Activated CD4-positive, alpha-beta T cell treated with anti-CD3 and anti-CD28 coated beads, Interleukin-2, Interleukin-6, amounts not matched to agents 100 ng/mL and 50 ng/mL, durations not matched to agents 16 hours and 8 hours (primary cell): ENCODE measurements around the gene CACNG3.
"Not testable (repeated sequence)": the region's sequence is repeated elsewhere in the genome, so short reads cannot be mapped to it uniquely, and the experiment has no call there.

Source experiments
- DNase-seq: peaks from one replicate; pipeline ENCODE4 v3.0.0-alpha.2; 2020

CACNG3 gene

DNA sequence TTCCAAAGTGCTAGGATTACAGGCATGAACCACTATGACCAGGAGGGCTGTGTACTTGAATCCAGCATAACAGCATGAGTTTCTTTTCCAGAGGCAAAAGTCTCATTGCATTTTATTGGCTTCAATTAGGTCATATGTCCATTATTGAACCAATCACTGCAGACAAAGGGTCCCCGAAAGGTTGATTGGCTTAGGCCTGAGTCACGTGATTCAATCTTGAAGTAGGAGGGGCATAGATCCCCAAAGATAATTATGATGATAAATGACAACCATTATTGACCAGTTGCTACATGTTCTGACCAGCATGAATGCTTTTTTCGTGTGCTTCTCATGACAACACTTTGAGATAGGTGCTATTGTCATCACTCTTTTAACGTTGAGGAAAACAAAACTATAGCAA is 25.3 kb downstream of the CACNG3 start:
- DNase-seq = no peak

GRCh38 chr16:24282141-24282540 is 26.0 kb downstream of the CACNG3 start:
- DNase-seq = no peak

DNA sequence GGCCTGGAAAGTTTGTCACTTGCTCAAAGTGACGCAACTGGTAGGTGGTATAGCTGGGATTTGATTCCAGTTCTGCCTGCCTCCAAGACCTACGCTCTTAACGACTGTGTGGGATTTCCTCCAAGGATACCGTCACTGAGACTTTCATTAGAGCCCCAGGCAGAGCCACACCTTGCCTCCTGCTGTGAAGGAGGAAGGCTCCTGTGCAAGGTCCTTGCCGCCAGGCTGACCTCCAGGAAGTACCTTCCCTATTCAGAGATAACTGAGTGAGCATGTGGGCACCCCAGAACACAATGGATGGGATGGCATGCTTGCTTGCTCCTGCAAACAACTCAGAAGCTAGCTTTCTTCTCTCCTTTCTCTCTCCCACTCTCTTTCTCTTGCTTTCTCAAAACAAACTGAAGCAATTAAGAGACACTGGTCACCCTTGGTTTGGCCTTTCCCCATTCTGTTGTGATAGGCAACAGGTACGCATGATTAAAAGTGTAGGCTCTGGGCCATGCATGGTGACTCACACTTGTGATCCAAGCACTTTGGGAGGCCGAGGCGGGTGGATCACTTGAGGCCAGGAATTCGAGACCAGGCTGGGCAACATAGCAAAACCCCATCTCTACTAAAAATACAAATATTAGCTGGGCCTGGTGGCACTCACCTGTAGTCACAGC is 30.7 kb downstream of the CACNG3 start:
- no peak for DNase-seq

- DNase-seq = no peak
These were observed 32.4 kb downstream of the CACNG3 start for GRCh38 chr16:24288516-24288915.

DNA sequence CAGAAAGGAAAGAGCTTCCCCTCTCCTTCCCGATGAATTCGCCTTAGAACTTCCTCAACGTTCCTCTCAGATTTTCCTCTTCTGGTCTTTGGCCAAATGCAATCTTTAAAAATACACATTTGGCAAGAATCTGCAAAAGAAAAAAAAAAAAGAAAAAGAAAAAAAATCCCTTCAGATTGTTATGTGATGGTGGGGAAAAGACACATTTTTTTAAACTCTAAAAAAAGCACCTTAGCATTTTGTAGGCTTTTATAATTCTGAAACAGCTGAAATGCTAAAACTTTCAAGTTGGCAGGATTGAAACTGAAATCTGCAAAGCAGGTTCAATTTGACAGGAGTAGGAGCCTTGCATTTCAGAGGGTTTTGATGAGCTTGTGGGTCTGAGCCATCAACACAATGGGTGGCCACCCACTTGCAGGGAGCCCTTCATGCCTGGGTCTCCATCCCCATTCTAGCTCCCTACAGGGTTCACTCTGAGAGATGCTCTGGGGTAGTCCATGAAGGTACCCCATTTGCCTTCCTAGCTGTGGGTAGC is 33.1 kb downstream of the CACNG3 start:
- no peak for DNase-seq

DNA sequence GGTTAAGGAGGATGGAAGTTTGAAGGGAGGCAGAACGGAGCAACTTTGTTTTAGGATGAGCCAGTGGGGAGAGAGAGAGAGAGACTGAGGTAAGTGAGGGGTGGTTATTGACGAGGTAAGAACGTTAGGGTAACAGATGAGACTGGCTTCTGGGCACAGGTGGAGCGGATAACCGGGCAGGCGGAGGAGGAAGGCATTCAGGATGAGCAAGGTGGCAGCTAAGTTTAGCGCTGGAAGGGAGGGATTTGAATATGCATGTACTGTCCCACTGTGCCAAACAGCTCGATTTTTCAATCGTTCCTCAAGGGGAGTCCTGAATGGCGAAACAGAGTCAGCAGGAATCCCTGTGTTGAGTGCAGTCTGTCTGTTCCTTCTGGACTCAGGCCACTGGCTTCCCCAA is 35.8 kb downstream of the CACNG3 start:
- no peak for DNase-seq

GRCh38 chr16:24294131-24294530 is 38.0 kb downstream of the CACNG3 start:
- DNase-seq = no peak

DNA sequence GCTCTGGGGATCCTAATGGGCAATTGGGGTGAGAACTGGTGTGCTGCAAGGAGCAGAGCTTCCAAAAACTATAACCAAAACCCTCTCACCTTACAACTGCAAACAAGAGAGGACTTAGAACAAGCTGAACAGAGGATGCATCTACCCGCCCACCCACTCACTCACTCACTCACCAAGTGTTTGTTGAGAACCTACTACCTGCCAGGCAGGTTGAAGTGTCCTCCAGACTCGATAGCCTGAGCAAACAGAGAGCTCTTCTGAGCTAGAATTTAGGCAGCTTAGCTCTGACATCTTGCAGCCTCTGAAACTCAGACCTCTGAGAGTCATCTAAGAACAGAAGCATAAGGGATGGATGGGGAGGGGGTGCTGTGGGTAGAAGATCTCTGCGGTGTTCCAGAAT is 41.2 kb downstream of the CACNG3 start:
- DNase-seq = no peak

DNA sequence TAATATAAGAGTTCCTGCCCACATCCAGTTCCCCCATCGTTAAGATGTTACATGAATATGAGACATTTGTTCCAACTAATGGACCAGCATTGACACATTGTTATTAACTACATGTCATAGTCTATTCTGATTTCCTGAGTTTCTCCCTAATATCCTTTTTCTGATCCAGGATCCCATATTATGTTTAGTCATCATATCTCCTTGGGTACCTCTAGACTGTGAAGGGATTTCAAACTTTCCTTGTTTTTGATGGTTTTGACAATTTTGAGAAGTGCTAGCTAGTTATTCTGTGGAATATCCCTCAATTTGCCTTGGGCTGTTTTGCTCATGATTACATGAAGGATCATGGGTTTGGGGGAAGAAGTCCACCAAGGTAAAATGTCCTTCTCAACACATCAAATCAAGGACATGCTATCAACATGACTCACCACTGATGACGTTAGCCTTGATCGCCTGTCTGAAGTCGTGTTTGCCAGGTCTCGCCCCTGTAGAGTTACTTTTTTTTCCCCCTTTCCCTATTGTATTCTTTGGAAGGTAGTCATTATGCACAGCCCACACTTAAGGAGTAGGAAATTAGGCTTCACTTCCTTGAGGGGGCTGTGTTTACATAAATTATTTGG is 42.5 kb downstream of the CACNG3 start:
- no peak for DNase-seq

DNA sequence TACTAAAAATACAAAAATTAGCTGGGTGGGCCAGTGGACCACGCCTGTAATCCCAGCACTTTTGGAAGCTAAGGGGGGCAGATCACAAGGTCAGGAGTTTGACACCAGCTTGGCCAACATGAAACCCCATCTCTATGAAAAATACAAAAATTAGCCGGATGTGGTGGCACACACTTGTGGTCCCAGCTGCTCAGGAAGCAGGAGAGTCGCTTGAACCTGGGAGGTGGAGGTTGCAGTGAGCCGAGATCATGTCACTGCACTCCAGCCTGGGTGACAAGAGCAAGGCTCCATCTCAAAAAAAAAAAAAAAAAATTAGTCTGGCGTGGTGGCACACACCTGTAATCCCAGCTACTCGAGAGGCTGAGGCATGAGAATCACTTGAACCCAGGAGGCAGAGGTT is 44.6 kb downstream of the CACNG3 start:
- not testable (repeated sequence) for DNase-seq

DNA sequence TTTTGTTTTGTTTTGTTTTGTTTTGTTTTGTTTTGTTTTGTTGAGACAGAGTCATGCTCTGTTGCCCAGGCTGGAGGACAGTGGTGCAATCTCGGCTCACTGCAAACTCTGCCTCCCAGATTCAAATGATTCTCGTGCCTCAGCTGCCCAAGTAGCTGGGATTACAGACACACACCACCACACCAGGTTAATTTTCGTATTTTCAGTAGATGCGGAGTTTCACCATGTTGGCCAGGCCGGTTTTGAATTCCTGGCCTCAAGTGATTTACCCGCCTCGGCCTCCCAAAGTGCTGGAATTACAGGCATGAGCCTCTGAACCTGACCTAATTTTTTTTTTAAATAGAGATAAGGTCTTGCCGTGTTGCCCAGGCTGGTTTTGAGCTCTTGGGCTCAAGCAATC is 46.5 kb downstream of the CACNG3 start:
- no peak for DNase-seq

- DNase-seq = no peak
These were observed 52.1 kb downstream of the CACNG3 start for GRCh38 chr16:24308200-24308599.

DNA sequence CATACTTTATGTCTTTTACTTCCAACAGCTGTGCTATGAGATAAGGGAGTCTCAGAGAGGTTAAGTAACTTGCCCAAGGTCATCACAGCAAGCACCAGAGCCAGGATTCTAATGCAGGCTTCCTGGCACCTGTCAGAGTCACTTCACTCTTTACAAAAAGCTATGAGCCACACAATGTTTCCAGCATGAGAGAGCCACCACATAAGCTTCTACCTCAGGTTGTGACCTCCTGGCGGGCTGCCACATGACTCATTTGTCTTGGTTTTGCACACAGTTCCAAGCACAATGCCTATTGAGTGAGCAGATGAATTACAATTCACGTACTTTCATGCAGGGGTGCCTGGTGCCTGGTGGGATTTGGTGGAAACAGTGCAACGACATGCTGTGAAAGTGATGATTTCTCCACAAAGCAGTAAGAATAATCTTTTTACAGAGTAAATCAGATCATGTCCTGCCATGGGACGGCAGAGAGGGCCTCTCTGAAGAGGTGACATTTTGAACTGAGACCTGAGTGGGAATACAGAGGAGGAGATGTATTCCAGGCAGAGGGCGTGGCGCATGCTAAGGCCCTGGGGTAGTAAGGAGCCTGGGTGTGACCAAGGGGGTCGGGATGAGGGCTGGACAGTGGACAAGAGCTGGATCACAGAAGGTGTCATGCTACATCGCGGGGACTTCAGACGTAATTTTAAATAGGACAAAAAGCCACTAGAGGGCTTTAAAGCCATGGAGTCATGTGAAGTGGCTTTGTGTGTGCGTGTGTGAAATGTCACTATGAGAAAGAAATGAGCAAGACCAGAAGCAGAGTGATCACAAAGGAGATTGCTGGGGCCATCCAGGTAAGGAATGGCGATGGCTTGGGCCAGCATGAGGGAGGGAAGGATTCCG is 53.4 kb downstream of the CACNG3 start:
- peak; percentile 23 for DNase-seq

DNA sequence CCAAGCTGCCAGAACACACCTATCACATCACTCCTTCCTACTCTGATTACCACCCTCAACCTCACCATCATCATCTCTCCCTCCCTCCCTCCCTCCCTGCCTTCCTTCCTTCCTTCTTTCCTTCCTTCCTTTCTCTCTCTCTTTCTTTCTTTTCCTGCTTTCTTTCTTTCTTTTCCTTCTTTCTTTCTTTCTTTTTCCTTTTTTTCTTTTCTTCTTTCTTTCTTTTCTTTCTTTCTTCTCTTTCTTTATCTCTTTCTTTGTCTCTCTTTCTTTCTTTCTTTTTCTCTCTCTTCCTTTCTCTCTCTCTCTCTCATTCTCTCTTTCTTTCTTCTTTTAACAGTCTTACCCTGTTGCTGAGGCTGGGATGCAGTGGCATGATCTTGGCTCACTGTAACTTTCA is 59.2 kb downstream of the CACNG3 start:
- no peak for DNase-seq

GRCh38 chr16:24318680-24319079 is 62.5 kb downstream of the CACNG3 start:
- no peak for DNase-seq

DNA sequence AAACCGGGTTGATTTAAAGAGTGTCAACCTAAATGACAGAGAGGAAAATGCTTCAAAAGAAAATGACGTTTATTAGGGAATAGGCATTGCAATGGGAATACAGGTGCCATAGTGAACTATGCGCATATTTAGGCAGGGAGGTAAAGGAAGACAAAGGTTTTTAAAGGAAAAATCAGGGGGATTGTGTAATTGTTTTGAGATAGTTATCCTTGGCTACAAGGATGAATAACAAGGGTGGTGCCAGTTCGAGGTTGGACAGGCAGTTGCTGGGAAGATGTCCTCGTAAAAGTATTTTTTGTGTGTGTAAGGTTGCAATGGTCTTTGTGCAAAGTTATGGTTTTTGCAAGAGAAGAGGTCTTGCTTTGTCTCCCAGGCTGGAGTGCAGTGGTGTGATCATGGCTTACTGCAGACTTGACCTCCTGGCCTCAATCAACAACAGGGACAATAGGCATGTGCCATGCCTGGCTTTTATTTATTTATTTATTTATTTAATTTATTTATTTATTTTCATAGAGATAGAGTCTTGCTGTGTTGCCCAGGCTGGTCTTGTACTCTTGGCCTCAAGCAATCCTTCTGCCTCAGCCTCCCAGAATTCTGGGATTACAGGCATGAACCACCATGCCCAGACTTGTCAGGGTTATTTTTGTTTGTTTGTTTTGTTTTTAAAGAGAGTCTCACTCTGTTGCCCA is 63.1 kb downstream of the CACNG3 start:
- no peak for DNase-seq

GRCh38 chr16:24322106-24322505 is 66.0 kb downstream of the CACNG3 start:
- no peak for DNase-seq

DNA sequence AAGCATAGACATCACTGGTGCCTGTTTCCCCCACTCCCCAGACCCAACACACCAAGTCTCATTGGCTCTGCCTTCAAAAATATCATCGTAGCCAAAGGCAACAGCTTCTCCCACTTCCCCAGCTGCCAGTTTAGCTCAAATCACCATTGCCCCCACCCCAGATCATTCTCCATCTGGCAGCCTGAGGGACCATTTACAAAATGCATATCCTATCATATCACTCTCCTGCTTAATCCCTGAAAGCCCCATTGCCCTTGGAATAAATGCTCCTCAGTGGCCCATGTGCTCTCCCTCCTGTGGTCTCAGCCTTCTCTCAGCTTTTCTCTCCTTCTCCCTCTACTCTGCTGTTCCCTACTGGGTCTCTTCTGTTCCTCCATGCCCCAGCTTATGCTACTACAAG is 68.3 kb downstream of the CACNG3 start:
- no peak for DNase-seq

- no peak for DNase-seq
These were observed 72.8 kb downstream of the CACNG3 start for GRCh38 chr16:24328835-24329452.

DNA sequence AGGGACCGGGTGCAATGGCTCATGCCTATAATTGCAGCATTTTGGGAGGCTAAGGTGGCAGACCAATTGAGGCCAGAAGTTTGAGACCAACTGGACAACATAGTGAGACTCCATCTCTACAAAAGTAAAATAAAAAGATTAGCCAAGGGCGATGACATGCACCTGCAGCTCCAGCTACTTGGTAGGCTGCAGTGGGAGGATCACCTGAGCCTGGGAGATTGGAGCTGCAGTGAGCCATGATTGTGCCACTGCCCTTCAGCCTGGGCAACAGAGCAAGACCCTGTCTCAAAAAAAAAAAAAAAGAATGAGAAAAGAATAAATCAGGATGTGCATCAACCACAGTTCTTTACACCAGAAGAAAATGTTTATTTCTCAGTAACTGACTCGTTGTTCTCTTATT is 76.0 kb downstream of the CACNG3 start:
- no peak for DNase-seq

- no peak for DNase-seq
These were observed 76.5 kb downstream of the CACNG3 start for GRCh38 chr16:24332582-24333090.

GRCh38 chr16:24336491-24336890 is 80.4 kb downstream of the CACNG3 start:
- DNase-seq = no peak
